Mesodermal cell (in vitro differentiated cells): ENCODE measurements around the gene PRKCI.
"Not testable (repeated sequence)": the region's sequence is repeated elsewhere in the genome, so short reads cannot be mapped to it uniquely, and the experiment has no call there.

Experiments used
- H3K27ac ChIP-seq: 2 replicates; pipeline ENCODE4 v1.7.0; 2013; ENCODE audit warnings: mild to moderate bottlenecking, low read depth, low read length, moderate library complexity; ENCODE audit not compliant: severe bottlenecking
- H3K36me3 ChIP-seq: 2 replicates; pipeline ENCODE4 v1.7.1; 2013; ENCODE audit warnings: mild to moderate bottlenecking, low read length, moderate library complexity; ENCODE audit not compliant: control insufficient read depth, insufficient read depth
- H3K4me1 ChIP-seq: one replicate; pipeline ENCODE4 v1.7.1; 2013; ENCODE audit warnings: mild to moderate bottlenecking, low read length; ENCODE audit not compliant: insufficient read depth, control insufficient read depth, poor library complexity, severe bottlenecking
- H3K4me3 ChIP-seq: 2 replicates; pipeline ENCODE4 v1.7.0; 2013; ENCODE audit warnings: low read length, control low read depth, mild to moderate bottlenecking; ENCODE audit not compliant: insufficient read depth, poor library complexity, severe bottlenecking; ENCODE audit errors: extremely low read depth
- H3K9me3 ChIP-seq: 2 replicates; pipeline ENCODE4 v1.7.1; 2013; ENCODE audit warnings: mild to moderate bottlenecking, low read length, moderate library complexity; ENCODE audit not compliant: control insufficient read depth
- WGBS, 2 experiments: methylation state at CpG; one replicate each; pipeline ENCODE4 v1.1.5; 2013; ENCODE audit warnings: missing lambda C conversion rate in 2 of 2; ENCODE audit not compliant: insufficient coverage in 2 of 2; 5-methylcytosine and 5-hydroxymethylcytosine counted together

Gene PRKCI

GRCh38 chr3:170201527-170201926 is 20.7 kb upstream of the PRKCI start:
- Histone ChIP-seq H3K4me1 (peaks cover 9% of the 10 kb centered on the region), H3K36me3 (no peaks in the 10 kb centered on the region), H3K9me3 (no peaks in the 10 kb centered on the region), H3K4me3 (no peak overlapping the region), H3K27ac (no peak overlapping the region)
- WGBS, 2 experiments, result 96 to 100% methylated on average over 2 to 3 of the region's 5 CpGs

GRCh38 chr3:170203457-170203856 is 18.8 kb upstream of the PRKCI start:
- H3K4me1 ChIP-seq, result peaks cover 9% of the 10 kb centered on the region
- no peaks in the 10 kb centered on the region for H3K36me3 ChIP-seq
- H3K27ac ChIP-seq, result no peak overlapping the region
- no peak overlapping the region for H3K4me3 ChIP-seq
- H3K9me3 ChIP-seq, result no peaks in the 10 kb centered on the region
- 88% methylated on average over 3 of the region's 4 CpGs; no CpG with 5 or more reads in 1 of the 2 experiments for WGBS, 2 experiments

GRCh38 chr3:170204023-170204472 is 18.2 kb upstream of the PRKCI start:
- no peaks in the 10 kb centered on the region for H3K36me3 ChIP-seq
- H3K9me3 ChIP-seq, result no peaks in the 10 kb centered on the region
- WGBS, 2 experiments, result 53 to 94% methylated on average over 2 of the region's 3 CpGs
- no peak overlapping the region for H3K27ac ChIP-seq
- no peak overlapping the region for H3K4me3 ChIP-seq
- H3K4me1 ChIP-seq, result peaks cover 9% of the 10 kb centered on the region

- H3K4me1 ChIP-seq, result peaks cover 9% of the 10 kb centered on the region
- H3K9me3 ChIP-seq, result no peaks in the 10 kb centered on the region
- H3K36me3 ChIP-seq, result no peaks in the 10 kb centered on the region
- no peak overlapping the region for H3K4me3 ChIP-seq
- no peak overlapping the region for H3K27ac ChIP-seq
- WGBS, 2 experiments, result 75 to 100% methylated on average over 4 to 5 of the region's 10 CpGs
Measured at GRCh38 chr3:170204509-170204908, 17.7 kb upstream of the PRKCI start.

GRCh38 chr3:170205302-170205701 is 16.9 kb upstream of the PRKCI start:
- Histone ChIP-seq H3K36me3 (no peaks in the 10 kb centered on the region), H3K9me3 (no peaks in the 10 kb centered on the region), H3K4me1 (peaks cover 9% of the 10 kb centered on the region), H3K27ac (no peak overlapping the region), H3K4me3 (no peak overlapping the region)
- WGBS, 2 experiments, result no CpG with 5 or more reads among the region's 2 CpGs

- H3K9me3 ChIP-seq, H3K4me1 ChIP-seq, H3K36me3 ChIP-seq, H3K4me3 ChIP-seq, H3K27ac ChIP-seq: not testable (repeated sequence)
- 96 to 97% methylated on average over 7 of the region's 11 CpGs for WGBS, 2 experiments
Measured at GRCh38 chr3:170206164-170206762, 16.0 kb upstream of the PRKCI start.

GRCh38 chr3:170207717-170208116 is 14.5 kb upstream of the PRKCI start:
- Histone ChIP-seq H3K4me1 (peaks cover 9% of the 10 kb centered on the region), H3K27ac (no peak overlapping the region), H3K36me3 (no peaks in the 10 kb centered on the region), H3K9me3 (peaks cover 7% of the 10 kb centered on the region), H3K4me3 (no peak overlapping the region)
- WGBS, 2 experiments, result 78 to 82% methylated on average over 5 of the region's 6 CpGs

- Histone ChIP-seq H3K4me1 (no peaks in the 10 kb centered on the region), H3K36me3 (no peaks in the 10 kb centered on the region), H3K9me3 (peaks cover 7% of the 10 kb centered on the region), H3K4me3 (no peak overlapping the region), H3K27ac (no peak overlapping the region)
- no CpG with 5 or more reads among the region's 1 CpG for WGBS, 2 experiments
Measured at GRCh38 chr3:170211668-170212067, 10.6 kb upstream of the PRKCI start.

GRCh38 chr3:170219850-170220249 is 2.4 kb upstream of the PRKCI start:
- Histone ChIP-seq H3K9me3 (no peaks in the 10 kb centered on the region), H3K27ac (no peak overlapping the region), H3K4me1 (no peaks in the 10 kb centered on the region), H3K4me3 (no peak overlapping the region), H3K36me3 (peaks cover 2% of the 10 kb centered on the region)
- no CpG with 5 or more reads among the region's 1 CpG for WGBS, 2 experiments

- Histone ChIP-seq H3K4me1 (no peaks in the 10 kb centered on the region), H3K27ac (no peak overlapping the region), H3K9me3 (no peaks in the 10 kb centered on the region), H3K36me3 (peaks cover 5% of the 10 kb centered on the region), H3K4me3 (no peak overlapping the region)
- WGBS, 2 experiments, result no CpG with 5 or more reads among the region's 4 CpGs
Measured at GRCh38 chr3:170220871-170221270, 1.4 kb upstream of the PRKCI start.

- WGBS, 2 experiments, result 0 to 1% methylated on average over 25 to 26 of the region's 42 CpGs
- no peaks in the 10 kb centered on the region for H3K9me3 ChIP-seq
- H3K4me1 ChIP-seq, result no peaks in the 10 kb centered on the region
- H3K27ac ChIP-seq, result peak overlapping the region; percentile 98
- H3K4me3 ChIP-seq, result peak overlapping the region; percentile 70
- H3K36me3 ChIP-seq, result peaks cover 5% of the 10 kb centered on the region
Measured at GRCh38 chr3:170222647-170223541, 670 bp downstream of the PRKCI start.
